ENCODE data around the gene TMPRSS7.

DNA sequence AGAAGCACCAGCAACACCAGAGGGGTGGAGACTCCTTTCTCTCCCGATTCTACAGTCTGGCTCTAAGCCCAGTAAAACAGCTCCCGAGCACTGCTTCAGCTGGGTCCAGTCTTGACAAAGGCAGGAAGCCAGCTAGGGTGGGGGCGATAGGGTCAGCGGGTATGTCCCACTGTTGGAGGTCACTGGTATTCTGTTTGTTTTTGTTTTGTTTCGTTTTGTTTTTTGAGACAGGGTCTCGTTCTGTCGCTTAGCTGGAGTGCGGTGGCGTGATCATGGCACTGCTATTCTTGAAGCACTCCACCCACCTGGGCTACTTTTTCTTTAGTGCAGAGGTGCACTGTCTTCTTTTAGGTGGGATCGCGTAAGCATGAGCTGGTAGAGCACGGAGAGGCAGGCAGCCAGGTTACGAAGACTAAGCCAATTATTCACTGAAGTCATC, 82.2 kb downstream of the TMPRSS7 start:
- TF ChIP-seq, protein P1, sequence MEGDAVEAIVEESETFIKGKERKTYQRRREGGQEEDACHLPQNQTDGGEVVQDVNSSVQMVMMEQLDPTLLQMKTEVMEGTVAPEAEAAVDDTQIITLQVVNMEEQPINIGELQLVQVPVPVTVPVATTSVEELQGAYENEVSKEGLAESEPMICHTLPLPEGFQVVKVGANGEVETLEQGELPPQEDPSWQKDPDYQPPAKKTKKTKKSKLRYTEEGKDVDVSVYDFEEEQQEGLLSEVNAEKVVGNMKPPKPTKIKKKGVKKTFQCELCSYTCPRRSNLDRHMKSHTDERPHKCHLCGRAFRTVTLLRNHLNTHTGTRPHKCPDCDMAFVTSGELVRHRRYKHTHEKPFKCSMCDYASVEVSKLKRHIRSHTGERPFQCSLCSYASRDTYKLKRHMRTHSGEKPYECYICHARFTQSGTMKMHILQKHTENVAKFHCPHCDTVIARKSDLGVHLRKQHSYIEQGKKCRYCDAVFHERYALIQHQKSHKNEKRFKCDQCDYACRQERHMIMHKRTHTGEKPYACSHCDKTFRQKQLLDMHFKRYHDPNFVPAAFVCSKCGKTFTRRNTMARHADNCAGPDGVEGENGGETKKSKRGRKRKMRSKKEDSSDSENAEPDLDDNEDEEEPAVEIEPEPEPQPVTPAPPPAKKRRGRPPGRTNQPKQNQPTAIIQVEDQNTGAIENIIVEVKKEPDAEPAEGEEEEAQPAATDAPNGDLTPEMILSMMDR (IDR thresholded peaks at IDR 0.05), result no peak
- TF ChIP-seq EP300 (IDR thresholded peaks at IDR 0.05) (no peak), POLR2A (IDR thresholded peaks at IDR 0.05) (no peak), POLR2AphosphoS5 (IDR thresholded peaks at IDR 0.05) (no peak)
